IPS-NIHi7 (cell line): ENCODE data around the gene TOB1.
A peak's percentile ranks its signal among the peaks of the same experiment; 100 is the strongest.

Source experiments
- DNase-seq: peaks from one replicate; pipeline ENCODE4 v3.0.0; 2012; ENCODE audit warnings: mixed read lengths; ENCODE audit errors: extremely low spot score

The TOB1 gene

GRCh38 chr17:50845240-50846147 lies 20.7 kb downstream of the TOB1 start:
- no peak for DNase-seq

- no peak for DNase-seq
Measured at GRCh38 chr17:50844117-50844700, 21.9 kb downstream of the TOB1 start.

- DNase-seq = no peak
Measured at GRCh38 chr17:50843150-50843905, 22.8 kb downstream of the TOB1 start.

GRCh38 chr17:50842506-50843149 lies 23.5 kb downstream of the TOB1 start:
- no peak for DNase-seq

- peak; percentile 89 for DNase-seq
Measured at GRCh38 chr17:50841949-50842354, 24.2 kb downstream of the TOB1 start.

- no peak for DNase-seq
Measured at GRCh38 chr17:50841277-50841948, 24.7 kb downstream of the TOB1 start.

- no peak for DNase-seq
Measured at GRCh38 chr17:50840311-50840851, 25.8 kb downstream of the TOB1 start.

- DNase-seq = no peak
Measured at GRCh38 chr17:50839591-50840310, 26.4 kb downstream of the TOB1 start.

GRCh38 chr17:50837980-50838954 lies 27.9 kb downstream of the TOB1 start:
- DNase-seq = peak; percentile 7

- peak; percentile 7 for DNase-seq
Measured at GRCh38 chr17:50837286-50837979, 28.7 kb downstream of the TOB1 start.

- no peak for DNase-seq
Measured at GRCh38 chr17:50836826-50837225, 29.3 kb downstream of the TOB1 start.

- no peak for DNase-seq
Measured at GRCh38 chr17:50835301-50836234, 30.6 kb downstream of the TOB1 start, which contains the start of gene WFIKKN2. WFIKKN2 (plus strand) TSS chr17:50835586; CDS start chr17:50835938, 352 bp downstream.

- no peak for DNase-seq
Measured at GRCh38 chr17:50834429-50835300, 31.5 kb downstream of the TOB1 start.

GRCh38 chr17:50833510-50834428 lies 32.4 kb downstream of the TOB1 start:
- DNase-seq = no peak

GRCh38 chr17:50832864-50833381 lies 33.2 kb downstream of the TOB1 start:
- no peak for DNase-seq
